LNCaP clone FGC (cell line): ENCODE data around the gene MID1.
"Not testable (repeated sequence)": the region's sequence is repeated elsewhere in the genome, so short reads cannot be mapped to it uniquely, and the experiment has no call there.

Source experiments
- DNase-seq: peaks from one replicate; pipeline ENCODE4 v3.0.0-alpha.2; 2011; ENCODE audit warnings: low read depth
- H3K4me3 ChIP-seq: 2 replicates; pipeline ENCODE4 v1.5.1; 2011; ENCODE audit warnings: mild to moderate bottlenecking, low read depth, low read length, control low read depth
- TF ChIP-seq, protein P1 (sequence below): IDR thresholded peaks from 2 replicates; pipeline ENCODE4 v1.5.1; 2012; ENCODE audit warnings: mild to moderate bottlenecking; ENCODE audit not compliant: control insufficient read depth, insufficient read depth; ENCODE audit errors: extremely low read depth

MID1 gene

DNA sequence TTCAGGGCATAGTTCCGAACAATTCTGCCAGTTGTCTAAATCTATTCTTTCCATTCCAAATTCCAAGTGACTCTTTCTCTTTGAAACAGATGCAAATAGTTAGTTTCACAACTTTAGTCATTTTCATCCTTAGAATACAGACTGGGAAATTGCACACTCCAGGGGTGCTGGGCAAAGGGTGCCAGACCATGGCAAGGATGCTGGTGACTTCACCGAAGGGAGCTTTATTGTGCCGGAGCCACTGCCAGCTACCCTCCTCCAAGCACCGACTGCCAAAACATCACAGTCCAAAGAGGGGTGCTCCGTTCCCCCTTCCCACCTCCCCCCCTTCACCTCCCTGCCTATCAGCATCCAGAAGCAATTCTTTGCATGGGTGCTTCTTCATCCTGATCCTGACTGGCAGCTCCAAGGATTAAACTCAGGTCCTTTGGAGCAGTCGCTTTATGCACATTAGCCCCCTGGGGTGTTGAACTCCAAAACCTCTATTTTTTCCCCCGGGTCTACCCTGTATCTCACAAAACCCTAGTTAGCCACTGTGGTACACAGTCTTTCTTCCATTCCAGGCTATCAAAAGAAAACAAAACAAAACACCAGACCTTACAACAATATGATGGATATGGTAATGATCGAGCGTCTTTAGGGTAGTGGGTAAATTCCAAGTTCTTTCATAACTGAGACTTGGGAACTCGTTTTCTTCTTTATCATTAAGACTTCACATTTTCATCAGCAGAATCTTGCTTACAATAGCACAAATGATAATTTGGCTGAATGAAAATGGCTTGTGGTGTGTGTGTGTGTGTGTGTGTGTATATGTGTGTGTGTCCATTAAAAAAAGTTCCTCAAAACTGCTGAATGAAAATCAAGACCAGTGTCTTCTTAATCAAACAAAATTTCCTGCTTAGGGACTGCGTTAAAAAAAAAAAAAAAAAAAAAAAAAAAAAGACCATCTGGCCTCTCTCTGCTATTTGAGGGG is 28.7 kb downstream of the MID1 start:
- DNase-seq: no peak
- H3K4me3 ChIP-seq: no peak overlapping the region
- TF ChIP-seq, protein P1, sequence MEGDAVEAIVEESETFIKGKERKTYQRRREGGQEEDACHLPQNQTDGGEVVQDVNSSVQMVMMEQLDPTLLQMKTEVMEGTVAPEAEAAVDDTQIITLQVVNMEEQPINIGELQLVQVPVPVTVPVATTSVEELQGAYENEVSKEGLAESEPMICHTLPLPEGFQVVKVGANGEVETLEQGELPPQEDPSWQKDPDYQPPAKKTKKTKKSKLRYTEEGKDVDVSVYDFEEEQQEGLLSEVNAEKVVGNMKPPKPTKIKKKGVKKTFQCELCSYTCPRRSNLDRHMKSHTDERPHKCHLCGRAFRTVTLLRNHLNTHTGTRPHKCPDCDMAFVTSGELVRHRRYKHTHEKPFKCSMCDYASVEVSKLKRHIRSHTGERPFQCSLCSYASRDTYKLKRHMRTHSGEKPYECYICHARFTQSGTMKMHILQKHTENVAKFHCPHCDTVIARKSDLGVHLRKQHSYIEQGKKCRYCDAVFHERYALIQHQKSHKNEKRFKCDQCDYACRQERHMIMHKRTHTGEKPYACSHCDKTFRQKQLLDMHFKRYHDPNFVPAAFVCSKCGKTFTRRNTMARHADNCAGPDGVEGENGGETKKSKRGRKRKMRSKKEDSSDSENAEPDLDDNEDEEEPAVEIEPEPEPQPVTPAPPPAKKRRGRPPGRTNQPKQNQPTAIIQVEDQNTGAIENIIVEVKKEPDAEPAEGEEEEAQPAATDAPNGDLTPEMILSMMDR: no peak

DNA sequence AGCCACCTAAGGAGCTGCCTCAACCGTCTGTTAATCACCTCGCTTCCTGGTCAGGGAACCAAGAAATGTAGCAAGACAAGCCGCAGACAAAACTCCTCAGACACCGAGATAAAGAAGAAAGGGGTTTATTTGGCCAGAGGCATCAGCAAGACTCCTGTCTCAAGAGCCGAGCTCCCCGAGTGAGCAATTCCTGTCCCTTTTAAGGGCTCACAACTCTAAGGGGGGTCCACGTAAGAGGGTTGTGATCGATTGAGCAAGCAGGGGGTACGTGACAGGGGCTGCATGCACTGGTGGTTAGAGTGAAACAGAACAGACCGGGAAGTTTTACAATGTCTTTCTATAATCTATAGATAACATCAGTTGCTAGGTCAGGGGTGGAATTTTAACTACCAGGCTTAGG is 30.6 kb downstream of the MID1 start:
- not testable (repeated sequence) for DNase-seq, H3K4me3 ChIP-seq

DNA sequence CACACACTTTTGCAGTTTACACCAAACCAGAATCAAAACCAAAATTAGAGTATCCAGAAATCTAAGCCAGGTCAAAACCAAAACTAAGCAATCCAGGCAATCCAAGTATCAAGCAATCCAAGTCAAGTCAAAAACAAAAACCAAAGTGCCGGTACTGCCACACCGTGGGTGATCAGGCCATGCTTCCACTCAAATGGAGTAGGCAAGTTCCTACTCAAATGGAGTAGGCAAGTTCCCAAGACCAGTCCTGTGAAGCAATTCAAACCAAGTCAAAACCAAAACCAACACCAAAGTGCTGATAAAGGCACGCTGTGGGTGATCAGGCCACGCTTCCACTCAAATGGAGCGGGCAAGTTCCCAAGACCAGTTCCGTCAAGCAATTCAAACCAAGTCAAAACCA is 31.3 kb downstream of the MID1 start:
- DNase-seq: no peak
- no peak overlapping the region for H3K4me3 ChIP-seq
- TF ChIP-seq, protein P1: no peak

DNA sequence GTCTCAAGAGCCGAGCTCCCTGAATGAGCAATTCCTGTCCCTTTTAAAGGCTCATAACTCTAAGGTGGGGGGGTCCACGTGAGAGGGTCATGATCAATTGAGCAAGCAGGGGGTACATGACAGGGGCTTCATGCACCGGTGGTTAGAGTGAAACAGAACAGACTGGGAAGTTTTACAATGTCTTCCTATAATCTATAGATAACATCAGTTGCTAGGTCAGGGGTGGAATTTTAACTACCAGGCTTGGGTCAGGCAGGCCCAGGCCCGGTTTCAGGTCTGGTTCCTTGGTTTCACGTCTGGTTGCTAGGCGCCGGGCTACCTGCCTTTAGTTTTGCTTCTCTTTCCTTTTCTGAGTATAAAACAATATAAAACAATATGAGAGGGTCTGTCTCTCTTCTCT is 35.5 kb downstream of the MID1 start:
- DNase-seq, H3K4me3 ChIP-seq: not testable (repeated sequence)

DNA sequence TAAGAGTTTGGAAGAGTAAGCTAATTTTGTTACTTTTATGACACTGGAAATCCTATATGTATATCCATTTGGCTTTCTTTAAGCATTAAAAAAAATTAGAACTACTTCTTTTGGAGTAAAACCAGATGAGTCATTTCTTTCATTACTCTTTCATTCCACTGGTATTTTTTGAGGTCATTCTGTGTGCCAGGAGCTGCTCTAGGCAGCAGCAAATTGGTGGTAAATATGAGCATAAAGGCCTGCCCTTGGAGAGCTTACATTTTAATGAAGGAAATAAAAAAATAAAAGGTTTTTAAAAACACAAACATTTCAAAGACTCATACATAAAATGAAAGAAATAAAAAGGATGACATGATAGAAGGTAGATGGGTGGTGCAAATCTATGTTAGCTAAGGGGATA is 37.4 kb downstream of the MID1 start:
- no peak for DNase-seq
- TF ChIP-seq, protein P1: no peak
- no peak overlapping the region for H3K4me3 ChIP-seq

DNA sequence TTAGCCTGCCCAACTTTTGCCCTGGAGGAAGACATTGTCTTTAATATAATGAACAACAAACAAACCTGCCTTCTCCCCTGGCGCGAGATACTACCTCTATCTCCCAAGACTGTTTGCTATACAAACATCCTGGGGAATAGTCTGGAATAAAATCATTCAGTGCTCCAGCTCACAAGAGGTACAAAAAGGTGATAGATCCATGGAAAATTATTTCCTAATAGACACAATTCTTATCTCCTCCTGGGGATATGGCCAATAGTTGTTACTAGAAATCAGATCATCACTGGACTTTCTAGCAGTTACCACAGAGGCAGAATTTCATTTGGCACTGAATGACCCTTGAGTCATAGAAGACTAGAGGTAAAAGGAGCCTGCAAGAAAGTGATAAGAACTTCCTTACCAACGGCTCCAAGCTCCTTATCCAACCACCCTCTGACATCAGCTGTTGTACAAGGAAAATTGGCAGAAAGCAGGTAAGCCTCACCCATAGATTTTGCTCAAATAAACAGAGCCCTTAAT is 38.1 kb downstream of the MID1 start:
- TF ChIP-seq, protein P1: no peak
- DNase-seq: peak; percentile 67
- H3K4me3 ChIP-seq: no peak overlapping the region

DNA sequence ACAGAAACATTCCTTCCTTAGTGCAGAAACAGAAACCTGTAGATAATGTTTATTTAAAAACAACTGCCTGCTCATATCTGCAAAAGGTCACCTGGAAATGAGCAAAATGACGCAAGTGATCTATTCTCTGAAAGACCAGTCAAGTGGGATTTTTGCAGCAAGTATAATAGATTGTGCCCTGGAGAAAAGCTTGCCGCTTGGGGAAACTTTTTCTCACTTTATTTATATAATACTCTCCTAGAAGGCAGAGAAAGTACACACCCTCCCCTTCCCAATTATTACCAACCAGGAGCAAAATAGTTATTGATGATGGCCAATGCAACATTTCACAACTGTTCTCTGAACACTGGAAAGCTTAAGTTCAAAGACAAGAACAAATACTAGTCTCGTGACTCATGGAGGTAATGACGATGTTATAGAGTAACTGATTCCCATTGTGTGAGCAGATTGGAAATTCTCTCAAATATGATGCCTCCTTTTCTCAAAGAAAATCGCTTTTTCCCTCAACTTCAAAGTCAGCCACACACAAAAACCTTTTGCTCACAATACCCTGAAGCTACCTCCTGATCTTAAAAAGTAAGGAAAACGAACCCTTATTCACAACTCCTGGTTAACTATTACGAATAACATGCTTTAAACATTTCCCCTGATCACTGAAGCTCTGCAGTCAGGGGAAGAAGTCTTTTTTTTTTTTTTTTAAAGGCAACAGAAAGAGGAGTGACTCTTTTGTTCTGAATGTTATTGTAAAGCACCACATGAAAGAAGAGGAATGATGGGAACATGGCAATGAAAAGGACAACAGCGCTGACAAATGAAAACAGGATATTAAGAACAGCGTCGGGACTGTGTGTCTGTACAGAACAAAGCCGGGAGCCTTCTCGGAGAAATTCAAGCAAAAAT is 41.0 kb downstream of the MID1 start:
- DNase-seq: no peak
- TF ChIP-seq, protein P1: no peak
- H3K4me3 ChIP-seq: no peak overlapping the region
